Mesenteric fat pad (tissue), 1 donor: ENCODE data around the gene CCL3. TPM values are rescaled to one million over a fixed set of nuclear protein-coding genes. Genes with fewer than 3 reads are reported as not detected.

Experiments
- DNase-seq: peaks from one replicate; pipeline ENCODE4 v3.0.0-alpha.2; 2020; ENCODE audit warnings: low spot score
- total RNA-seq: library from RNA; stranded (reverse); fragmentation: NEBNext Ultra II Directional; extraction: Animal tissue kit (Norgen Biotek cat#: 25700); gene quantifications from one replicate; pipeline ENCODE4 v1.2.1, GENCODE V29; 2021
- donor health status: DM: yes; HTN: yes; CAD: no.

Gene CCL3
- total RNA-seq, 1 donor from 2014 or later: 33.7 TPM

DNA sequence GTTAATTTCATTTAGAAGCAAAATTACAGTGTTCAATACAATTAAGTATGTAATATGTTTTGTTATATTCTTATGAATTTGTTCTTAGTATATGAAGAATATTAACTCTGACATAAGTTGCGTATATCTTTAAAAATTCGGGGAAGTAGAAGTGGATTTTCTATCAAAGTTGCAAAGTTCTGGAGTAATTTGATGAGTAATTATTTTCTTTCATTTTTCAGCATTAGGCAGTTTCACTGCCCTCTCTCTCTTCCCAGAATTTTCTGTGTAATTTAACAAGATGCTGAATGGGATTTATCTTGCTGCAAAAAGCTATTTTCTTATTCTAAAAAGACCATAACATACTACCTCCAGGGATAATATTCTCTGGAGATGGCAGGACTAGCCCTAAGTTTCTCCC is 34.8 kb downstream of the CCL3 start:
- DNase-seq: no peak

DNA sequence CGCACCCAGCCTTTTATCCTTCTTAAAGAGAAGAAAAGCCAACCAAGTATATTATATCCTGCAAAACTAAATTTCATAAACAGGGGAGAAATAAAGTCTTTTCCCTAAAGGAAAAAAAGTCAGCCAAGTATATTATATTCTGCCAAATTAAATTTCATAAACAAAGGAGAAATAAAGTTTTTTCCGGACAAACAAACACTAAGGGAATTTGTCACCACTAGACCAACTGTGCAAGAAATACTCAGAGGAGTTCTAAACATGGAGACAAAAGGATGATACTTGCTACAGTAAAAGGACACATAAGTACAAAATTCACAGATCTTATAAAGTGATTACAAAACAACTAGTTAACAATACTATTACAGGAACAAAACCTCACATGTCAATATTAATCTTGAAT is 40.3 kb downstream of the CCL3 start:
- no peak for DNase-seq

DNA sequence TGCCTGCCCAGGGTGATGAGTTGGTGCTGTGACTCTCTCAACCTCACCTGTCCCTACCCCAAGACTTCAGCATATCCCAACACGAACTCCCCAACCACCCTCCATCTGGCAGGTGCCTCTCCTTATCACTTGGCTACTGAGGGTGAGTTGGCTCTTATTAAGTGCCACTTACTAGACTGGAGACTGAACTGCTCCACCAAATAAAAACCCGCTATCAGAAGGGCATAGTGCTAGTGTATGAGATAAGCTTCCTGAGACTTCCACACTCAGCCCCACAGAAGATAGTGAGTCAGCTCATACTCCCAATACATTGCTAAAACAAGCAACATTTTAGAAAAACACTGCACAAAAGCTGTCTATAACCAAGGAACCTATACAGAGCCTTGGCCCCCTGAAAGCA is 41.9 kb downstream of the CCL3 start:
- no peak for DNase-seq

Other genes starting within 250 kb of the CCL3 start
- not detected for gene HEATR9, start 221.3 kb downstream of the CCL3 start, total RNA-seq
- 4.0 TPM for gene CCL5, start 209.8 kb downstream of the CCL3 start, total RNA-seq
- gene RDM1, start 159.4 kb downstream of the CCL3 start, total RNA-seq: not detected
- not detected for gene LYZL6, start 146.4 kb downstream of the CCL3 start, total RNA-seq
- not detected for gene CCL16, start 108.6 kb downstream of the CCL3 start, total RNA-seq
- 61.1 TPM for gene CCL14, start 103.4 kb downstream of the CCL3 start, total RNA-seq
- not detected for gene CCL15, start 88.6 kb downstream of the CCL3 start, total RNA-seq
- gene CCL23, start 72.2 kb downstream of the CCL3 start, total RNA-seq: 5.2 TPM
- 51.9 TPM for gene CCL18, start 25.9 kb downstream of the CCL3 start, total RNA-seq
- 25.3 TPM for gene CCL4, start 13.7 kb upstream of the CCL3 start, total RNA-seq
- 3.3 TPM for gene TBC1D3B, start 86.5 kb upstream of the CCL3 start, total RNA-seq
- gene CCL3L1, start 106.6 kb upstream of the CCL3 start, total RNA-seq: 1.2 TPM
- gene CCL4L2, start 120.9 kb upstream of the CCL3 start, total RNA-seq: 1.2 TPM
- 0.19 TPM for gene TBC1D3I, start 174.4 kb upstream of the CCL3 start, total RNA-seq
- not detected for gene TBC1D3G, start 233.7 kb upstream of the CCL3 start, total RNA-seq